Measurements from ENCODE around the gene MANSC1. TPM values are rescaled to one million over a fixed set of nuclear protein-coding genes. Genes with fewer than 3 reads are reported as not detected.

MANSC1 gene
- 5.0 and 5.4 TPM in 2 replicates for total RNA-seq

DNA sequence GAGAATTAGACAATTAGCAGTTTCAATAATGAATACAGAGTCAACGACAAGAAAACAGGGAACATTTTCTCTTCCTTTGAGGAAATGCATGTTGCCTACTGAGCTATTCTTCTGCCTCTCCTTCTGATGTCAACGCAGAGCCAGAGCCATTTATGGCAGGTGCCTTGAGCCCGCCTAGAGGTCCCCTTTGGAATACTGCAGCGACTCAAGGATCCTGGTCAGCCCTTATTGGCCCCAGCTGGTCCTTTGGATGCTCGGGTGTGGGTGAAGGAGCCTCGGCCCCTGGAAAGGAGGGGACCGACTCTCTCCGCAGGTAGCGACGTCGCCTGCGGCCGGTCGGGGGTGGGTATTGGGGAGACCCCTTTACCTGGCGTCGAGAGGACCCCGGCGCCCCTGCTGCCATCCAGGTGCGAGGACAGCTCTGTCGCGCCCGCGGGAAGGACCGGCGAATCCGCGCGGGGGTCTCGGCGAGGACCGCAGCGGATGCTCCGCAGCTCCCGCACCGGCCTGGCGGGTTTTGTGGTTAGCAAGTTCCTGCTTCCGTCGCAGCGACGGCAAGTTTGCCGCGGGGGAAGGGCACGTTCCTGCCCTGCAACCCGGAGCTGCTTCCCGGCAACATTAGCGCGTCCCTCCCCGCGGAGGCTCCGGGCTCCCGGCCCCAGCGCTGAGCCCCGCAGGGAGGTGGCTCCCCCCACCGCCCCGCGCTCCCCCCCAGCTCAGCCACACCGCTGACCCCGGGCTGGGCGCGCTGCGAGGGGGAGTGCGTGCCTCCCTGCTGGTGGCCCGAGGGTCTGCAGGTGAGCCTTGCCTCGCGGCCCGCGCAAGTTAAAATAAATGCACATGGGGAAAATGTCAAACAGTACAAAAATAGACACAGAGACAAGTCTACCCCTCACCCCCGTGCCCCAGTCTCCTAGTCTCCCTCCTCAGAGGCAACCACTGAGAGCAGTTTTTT is at the start of gene MANSC1:
TSS of gene MANSC1 (minus strand) at position 532 of the 955 bp plus-strand sequence. CDS start 6,928 bp downstream, outside the sequence.
- peak; percentile 59 to 79 for DNase-seq (ENCODE audit: low read depth in 2 of 2)

DNA sequence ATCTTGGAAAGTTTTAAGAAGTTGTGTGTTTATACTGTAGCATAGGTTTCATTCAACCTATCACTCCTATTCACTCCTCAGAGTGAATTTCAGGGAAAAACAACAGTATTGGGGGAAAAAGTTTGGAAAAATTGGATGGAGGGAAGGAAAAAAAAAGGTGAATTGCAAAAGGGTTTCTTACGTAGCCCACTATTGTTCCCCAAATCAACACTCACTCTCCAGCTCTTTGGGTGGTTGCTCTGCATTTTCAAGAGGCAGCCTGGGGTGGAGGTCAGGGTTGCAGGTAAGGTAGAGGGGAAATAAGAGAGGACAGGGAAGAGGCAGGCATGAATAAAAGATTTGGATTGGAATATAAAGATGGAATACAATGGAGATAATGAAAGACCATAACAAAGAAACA is 49.1 kb upstream of the MANSC1 start:
- DNase-seq (ENCODE audit: low read depth in 2 of 2), result no peak

DNA sequence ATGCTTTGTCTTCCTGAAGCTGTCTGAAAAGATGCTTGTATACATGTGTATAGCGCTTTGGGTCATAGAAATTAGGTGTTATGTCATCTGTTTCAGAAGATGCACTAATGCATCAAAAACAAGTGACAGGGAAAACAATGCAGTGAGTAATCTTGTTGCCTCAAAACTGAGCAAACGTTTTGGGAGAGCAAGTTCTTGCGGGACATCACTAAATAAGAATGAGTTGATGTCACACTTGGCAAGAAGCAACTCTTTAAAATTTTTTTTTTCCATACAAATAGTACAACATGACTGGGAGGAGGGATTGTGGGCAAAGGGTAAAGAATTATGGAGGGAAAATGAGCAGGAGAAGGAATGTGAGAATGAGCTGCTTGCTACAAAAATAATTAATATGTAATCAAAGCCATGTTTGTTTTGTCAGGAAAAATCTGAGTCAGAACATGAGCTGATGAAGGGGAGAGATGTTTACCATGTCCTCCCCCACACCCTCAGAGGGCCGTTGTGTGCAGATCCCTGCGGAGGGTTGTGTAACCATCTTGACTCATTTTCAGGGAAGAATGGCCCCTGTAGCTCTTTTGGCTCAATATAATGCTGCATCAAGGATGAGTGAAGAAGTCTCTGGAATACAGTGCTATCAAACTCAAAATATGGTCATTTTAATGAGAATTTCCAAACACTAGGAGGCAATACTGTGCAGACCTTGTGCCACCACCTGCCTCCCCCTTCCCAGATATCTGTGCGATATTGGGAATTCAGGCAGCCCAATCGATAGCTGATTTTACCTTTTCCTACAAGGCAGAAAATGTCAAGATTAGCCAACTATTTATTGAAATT is 48.2 kb upstream of the MANSC1 start:
- DNase-seq (ENCODE audit: low read depth in 2 of 2), result peak; percentile 23 to 94

DNA sequence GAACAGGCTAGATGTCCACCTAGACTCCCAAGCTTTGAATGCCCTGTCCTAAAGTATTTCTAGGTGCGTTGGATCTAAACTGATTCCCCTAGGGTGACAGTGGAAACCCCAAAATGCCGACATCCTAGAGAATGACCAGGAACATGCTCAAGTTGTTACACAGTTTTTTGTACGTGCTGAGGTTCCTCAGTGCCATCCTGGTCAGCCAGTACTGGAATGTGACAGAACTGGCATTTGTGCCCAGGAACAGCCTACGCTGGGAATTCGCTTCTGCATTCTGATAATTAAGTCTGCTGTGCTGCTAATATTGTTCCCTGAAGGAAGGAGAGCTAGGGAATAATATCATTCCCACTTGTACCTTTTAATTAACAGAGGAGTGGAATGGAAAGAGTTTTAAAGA is 47.1 kb upstream of the MANSC1 start:
- no peak for DNase-seq (ENCODE audit: low read depth in 2 of 2)

DNA sequence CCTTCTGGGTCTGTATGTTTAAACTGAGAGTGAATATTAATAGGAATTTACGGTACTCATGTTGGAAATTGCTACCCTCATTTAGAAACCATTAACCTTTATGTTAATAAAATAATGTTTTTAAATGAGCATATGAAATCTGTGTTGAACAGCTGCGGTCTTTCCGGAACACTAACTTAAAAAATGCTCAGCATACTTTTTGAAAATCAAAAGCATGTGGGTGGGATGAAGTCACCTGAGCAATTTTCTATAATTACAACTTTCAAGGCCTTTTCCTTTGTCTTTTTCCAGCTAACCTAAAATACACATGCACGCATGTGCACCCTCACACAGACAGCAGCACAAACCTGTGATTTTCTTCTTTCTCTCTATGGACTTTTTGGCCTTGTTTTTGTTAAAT is 46.7 kb upstream of the MANSC1 start:
- no peak for DNase-seq (ENCODE audit: low read depth in 2 of 2)

DNA sequence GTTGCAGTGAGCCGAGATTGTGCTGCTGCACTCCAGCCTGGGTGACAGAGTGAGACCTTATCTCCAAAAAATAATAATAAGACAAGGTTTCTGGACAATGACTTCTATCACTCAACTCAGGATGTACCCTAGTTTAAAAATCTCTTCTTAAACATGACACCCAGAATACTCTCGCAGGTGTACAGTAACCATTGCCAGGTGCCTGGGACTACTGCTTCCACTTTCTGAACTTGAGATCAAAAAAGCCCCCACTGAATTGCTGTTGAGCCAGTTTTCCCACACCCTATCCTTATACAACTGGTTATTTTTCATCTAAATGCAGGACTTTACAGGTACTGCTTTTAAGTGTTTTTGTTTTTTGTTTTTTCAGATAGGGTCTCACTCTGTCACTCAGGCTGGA is 43.1 kb upstream of the MANSC1 start:
- DNase-seq (ENCODE audit: low read depth in 2 of 2), result no peak

DNA sequence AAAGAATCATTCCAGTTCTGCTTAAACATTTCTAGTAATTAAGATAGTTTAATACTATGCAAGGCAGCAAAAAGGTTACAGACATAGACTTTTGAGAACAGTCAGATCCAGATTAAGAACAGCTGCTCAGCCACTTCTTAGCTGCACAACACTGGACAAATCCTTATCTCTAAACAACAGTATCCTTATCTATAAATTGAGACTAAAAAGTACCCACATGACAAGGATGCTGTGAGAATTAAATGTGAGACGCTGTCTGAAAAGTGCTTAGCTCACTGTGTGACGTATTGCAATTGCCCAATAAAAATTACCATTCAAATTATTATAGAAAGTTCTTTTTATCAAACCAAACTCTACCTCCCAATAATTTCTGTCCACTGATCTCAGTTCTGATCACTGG is 42.4 kb upstream of the MANSC1 start:
- no peak for DNase-seq (ENCODE audit: low read depth in 2 of 2)

DNA sequence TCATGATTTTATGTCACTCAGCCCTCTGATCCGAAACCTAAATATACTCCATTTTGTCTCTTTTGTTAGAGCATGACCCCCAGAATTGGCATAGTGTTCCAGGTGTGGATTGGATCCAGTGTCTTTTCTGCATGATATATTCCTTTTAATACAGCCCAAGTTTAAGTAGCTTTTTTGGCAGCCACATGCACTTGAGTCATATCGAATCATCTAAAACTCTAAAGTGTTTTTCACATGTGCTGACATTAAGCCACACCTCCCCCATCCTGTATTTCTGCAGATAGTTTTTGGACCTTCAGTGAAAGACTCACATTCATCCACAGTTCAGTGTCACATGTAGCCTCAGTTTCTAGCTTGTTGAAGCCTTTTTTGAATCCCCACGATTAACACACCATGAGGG is 37.5 kb upstream of the MANSC1 start:
- peak in 1 of 2 donors; percentile 53 for DNase-seq (ENCODE audit: low read depth in 2 of 2)

DNA sequence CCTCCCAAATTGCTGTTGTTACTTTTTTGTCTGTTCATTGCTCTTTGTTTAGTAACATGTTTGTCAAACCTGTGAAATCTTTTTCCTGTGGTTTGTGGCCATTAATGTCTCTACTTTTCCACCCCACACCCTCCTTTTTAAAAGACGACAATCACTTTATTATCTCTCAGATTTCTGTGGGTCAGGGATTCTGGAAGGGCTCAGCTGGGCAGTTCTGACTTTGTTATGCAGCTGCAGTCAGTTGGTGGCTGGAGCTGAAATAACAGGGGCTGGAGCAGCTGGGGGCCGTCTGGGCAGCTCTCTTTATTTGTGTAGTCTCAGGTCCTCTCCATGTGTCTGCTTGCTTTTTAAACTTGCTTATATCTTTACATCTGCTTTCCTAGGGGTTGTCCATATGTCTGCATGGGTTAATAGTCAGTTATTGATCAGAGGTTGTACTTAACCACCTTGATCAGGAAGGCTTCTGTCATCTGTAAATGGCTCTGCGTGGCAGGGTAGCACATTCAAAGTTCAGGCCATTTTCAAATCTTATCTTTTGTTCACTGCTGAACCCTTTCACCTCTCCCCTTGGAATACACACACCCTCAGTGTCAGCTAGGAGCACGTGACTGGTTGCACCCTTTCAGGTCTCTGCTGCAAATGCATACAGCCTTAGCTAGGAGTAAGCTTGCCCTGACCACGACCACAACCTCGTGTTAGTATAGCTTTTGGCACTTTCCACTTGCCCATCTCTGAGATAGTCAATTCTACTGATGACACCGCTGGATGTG is 34.7 kb upstream of the MANSC1 start:
- peak in 1 of 2 donors; percentile 41 for DNase-seq (ENCODE audit: low read depth in 2 of 2)

DNA sequence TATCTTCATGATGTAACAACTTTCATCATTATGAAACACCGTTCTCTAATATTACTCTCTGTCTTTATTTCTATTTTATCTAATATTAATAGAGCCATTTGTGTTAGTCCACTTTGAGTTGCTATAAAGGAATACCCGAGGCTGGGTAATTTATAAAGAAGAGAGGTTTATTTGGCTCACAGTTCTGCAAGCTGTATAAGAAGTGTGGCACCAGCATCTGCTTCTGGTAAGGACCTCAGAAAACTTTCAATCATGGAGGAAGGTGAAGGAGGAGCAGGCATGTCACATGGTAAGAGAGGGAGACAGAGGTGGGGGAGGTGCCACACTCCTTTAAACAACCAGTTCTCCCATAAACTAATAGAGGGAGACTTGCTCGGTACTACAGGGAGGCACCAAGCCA is 31.9 kb upstream of the MANSC1 start:
- DNase-seq (ENCODE audit: low read depth in 2 of 2), result no peak

DNA sequence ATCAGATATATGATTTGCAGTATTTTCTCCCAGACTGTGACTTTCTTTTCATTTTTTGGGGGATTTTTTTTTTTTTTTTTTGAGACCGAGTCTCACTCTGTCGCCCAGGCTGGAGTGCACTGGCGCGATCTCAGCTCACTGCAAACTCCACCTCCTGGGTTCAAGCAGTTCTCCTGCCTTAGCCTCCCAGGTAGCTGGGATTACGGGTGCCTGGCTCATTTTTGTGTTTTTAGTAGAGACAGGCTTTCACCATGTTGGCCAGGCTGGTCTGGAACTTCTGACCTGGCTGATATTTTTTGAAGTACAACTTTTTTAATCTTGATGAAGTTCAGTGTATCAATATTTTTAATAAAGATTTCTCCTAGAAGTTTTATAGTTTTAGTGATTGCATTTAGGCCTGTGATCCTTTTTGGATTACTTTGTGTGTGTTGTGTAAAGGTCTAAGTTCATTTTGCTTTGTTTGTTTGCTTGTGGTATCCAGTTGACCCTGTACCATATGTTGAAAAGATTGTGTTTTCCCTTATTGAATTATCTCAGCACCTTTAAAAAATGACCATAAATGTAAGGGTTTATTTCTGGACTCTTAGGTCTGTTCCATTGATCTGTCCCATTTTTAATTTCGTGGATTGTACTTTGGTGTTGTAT is 31.0 kb upstream of the MANSC1 start:
- DNase-seq (ENCODE audit: low read depth in 2 of 2), result no peak

DNA sequence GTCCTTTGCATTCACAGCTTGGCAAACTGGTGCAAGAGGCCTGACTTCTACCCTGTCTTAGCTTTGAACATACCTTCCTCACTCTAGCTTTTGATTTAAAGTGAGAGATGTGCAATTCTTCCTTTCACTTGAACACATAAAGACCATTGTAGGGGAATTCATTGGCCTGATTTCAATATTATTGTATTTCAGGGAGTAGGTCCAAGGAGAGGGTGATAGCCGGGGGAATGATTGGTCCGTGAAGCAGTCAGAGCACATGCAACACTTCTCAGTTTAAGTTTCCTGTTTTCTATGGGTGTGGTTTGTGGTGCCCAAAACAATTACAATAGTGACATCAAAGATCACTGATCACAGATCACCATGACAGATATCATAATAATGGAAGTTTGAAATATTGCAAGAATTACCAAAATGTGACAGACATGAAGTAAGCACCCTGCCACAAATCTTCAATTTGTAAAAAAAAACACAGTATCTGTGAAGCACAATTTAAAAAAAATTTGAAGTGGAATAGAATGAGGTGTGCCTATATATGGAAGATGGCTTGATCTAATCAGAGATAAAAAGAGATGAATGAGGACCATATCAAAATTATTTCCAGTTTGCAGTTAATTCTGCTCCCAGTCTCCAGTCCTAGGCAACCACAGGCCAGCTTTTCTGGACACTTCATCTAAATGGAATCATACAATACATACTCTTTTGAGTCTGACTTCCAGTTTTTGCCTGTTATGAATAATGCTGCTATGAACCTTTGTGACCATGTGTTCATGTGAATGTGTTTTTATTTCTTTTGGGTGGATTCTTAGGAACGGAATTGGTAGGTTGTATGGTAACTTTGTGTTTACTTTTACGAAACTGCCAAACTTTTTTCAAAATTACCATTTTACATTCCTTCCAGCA is 30.0 kb upstream of the MANSC1 start:
- no peak for DNase-seq (ENCODE audit: low read depth in 2 of 2)

DNA sequence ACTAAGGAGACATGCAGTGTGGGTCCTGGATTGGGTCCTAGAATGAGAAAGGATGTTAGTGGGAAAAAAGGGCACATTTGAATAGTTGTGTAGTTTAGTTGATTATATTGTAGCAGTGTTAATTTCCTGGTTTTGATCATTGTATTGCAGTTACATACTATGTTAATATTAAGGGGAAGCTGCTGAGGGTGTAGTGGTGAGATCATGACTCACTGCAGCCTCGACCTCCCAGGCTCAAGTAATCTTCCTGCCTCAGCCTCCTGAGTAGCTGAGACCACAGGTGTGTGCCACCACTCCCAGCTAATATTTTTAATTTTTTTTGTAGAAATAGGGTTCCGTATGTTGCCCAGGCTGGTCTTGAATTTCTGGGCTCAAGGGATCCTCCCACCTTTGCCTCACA is 28.6 kb upstream of the MANSC1 start:
- no peak for DNase-seq (ENCODE audit: low read depth in 2 of 2)

DNA sequence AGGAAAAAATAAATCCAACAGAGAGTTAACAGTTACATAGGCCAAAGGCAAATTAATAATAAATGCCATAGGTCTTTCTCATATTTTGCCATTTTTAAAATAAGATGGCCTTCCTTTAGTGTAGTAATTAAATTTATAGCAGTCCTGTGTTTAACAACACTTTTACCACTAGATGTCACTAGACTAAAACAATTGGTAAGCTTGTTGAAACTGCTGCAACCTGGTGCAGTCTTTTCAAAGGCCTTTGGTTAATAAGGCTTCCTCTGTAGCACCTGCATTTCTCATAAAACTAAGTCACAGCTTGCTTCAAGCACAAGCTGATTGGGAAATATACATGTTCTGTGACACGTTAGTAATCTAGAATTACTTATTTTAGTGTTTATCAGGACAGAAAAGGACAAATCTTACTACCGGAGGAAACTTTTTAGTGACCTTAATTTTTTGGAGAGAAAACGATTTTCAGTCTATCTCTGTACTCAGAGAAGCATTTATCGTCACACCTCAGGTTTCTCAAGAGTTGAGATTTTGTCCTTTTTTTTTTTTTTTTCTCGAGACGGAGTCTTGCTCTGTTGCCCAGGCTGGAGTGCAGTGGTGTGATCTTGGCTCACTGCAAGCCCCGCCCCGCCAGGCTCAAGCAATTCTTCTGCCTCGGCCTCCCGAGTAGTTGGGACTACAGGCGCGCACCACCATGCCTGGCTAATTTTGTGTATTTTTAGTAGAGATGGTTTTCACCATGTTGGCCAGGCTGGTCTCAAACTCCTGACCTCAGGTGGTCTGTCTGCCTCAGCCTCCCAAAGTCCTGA is 26.8 kb upstream of the MANSC1 start:
- DNase-seq (ENCODE audit: low read depth in 2 of 2), result peak; percentile 86 to 89

DNA sequence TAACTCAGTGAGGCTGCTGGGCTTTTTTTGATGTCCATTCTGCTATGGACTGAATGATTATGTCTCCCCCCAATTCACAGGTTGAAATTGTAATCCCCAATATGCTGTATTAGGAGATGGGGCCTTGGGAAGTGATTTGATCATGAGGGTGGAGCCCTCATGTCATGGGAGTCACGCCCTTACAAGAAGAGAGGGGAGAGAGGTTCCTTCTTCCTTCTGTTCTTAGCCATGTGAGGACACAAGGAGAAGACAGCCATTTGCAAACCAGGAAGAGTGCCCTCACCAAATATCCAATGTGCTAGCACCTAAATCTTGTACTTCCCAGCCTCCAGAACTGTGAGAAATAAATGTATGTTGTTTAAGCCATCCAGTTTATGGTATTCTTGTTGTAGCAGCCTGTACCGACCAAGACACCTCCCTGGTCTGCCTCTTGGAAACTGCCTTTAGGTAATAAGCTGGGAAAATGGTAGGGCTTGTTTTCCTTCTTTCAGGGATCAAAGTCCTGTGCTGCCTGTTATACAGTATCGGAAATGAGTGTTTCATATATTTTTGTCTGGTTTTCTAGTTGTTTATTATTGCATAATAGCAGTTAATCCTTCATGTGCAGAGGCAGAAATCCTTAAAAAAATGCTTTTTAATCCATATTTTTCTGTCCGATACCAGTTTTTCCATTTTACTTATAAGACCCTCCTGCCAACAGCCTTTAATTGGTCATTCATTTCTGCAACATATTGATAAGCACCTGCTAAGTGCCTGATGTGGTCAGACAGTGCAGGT is 23.1 kb upstream of the MANSC1 start:
- DNase-seq (ENCODE audit: low read depth in 2 of 2), result no peak

DNA sequence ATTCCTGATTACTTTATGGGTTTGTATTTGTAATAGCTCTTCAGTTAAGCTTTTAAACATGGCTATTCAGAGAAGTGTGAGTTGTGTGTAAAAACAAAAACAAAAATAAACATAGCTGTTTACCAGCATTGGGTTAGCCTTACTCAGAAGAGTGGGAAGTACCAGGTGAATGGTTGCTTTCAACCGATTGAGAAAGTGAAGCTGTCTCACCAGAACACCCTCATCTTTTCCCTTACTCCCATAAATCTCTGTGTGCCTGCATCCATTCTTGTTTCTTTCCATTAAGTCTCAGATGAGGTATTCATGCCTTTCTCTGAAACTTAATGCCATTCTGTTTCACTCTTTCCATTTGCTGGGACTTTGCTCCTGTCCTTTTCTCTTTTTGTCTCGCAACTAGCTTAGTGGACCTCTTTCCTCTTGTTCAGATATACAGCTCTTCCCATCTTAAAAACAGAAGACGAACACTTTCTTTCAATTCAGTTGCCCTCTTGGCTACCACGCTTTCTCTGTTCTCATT is 17.5 kb upstream of the MANSC1 start:
- DNase-seq (ENCODE audit: low read depth in 2 of 2), result no peak

DNA sequence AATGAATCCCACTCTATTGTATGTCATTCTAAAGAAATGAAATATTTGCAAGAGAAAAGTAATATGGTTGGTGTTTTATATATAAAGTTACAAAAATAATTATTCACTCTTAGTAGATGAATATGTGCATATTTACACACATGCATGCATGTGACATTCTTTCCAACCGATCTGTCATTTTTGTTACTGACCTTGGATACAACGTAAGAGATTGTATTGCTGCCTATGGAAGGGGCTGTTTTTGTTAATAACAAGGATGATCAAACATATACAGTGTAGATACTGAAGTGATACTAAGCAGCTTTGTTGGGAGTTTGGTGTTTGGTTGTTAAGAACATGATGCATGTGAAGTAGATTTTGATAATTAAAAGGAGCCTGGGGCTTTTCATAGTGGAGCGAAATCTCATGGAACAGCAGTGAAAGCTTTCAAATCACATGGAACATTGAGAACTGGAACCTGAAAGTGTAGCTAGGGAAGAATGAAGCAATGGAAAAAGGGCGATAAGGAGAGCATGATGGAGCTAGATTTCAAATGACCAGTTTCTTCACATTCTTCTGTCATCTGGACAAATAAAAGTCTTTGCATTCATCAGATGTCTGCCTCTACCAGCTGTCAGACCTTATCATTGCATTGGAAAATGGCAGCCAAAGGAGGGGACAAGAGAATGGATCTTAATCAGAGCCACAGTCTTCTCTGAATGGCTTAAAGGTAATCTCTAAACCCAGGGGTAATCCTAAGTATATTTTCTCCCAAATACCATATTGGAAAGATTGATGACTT is 16.8 kb upstream of the MANSC1 start:
- no peak for DNase-seq (ENCODE audit: low read depth in 2 of 2)
